Heart right ventricle (tissue), 16 donors: Measurements from ENCODE around the gene ZFHX2. TPM values are rescaled to one million over a fixed set of nuclear protein-coding genes. Genes with fewer than 3 reads are reported as not detected.

Source experiments
- ATAC-seq, 8 donors: fragments of 200-7000 bp; cut with Tn5 transposase; one replicate each; pipeline ENCODE4 v1.9.1; 2020; ENCODE audit warnings: mild to moderate bottlenecking in 8 of 8, moderate library complexity in 8 of 8, moderate number of reproducible peaks in 1 of 8
- DNase-seq, 2 donors: peaks; one replicate each; pipeline ENCODE4 v3.0.0-alpha.2; 2020
- H3K27ac ChIP-seq, 10 donors: fragments of 200-600 bp; sonication (generic) in 2 of 10; one replicate each; pipeline versions ENCODE4 v1.5.0 to v1.8.0; 2020 to 2022; ENCODE audit warnings: mild to moderate bottlenecking in 3 of 10
- H3K27me3 ChIP-seq, 7 donors: fragments of 200-600 bp; one replicate each; pipeline ENCODE4 v1.8.0; 2021 to 2022; ENCODE audit warnings: mild to moderate bottlenecking in 2 of 7
- H3K36me3 ChIP-seq, 9 donors: fragments of 200-600 bp; sonication (generic) in 1 of 9; one replicate each; pipeline versions ENCODE4 v1.5.0 to v1.8.0; 2020 to 2022; ENCODE audit warnings: mild to moderate bottlenecking in 2 of 9
- H3K4me1 ChIP-seq, 9 donors: fragments of 200-600 bp; sonication (generic) in 1 of 9; one replicate each; pipeline versions ENCODE4 v1.5.0 to v1.8.0; 2020 to 2022; ENCODE audit warnings: mild to moderate bottlenecking in 4 of 9
- H3K4me3 ChIP-seq, 10 donors: fragments of 200-600 bp; sonication (generic) in 2 of 10; one replicate each; pipeline versions ENCODE4 v1.5.0 to v1.8.0; 2020 to 2022; ENCODE audit warnings: mild to moderate bottlenecking in 7 of 10, moderate library complexity in 2 of 10
- H3K9me3 ChIP-seq, 11 donors: fragments of 200-600 bp in 10 of 11; sonication (generic) in 2 of 11; one replicate each; pipeline versions ENCODE4 v1.5.0 to v1.8.0; 2013 to 2022; ENCODE audit warnings: mild to moderate bottlenecking in 2 of 11, control low read depth in 1 of 11, moderate library complexity in 1 of 11
- WGBS, 2 donors: extraction: QIAGEN DNeasy Blood & Tissue Kit; methylation state at CpG; one replicate each; pipeline ENCODE4 v1.1.7; 2013; ENCODE audit warnings: inconsistent platforms in 1 of 2; 5-methylcytosine and 5-hydroxymethylcytosine counted together
- intact Hi-C, 10 donors: fragments of 100-400 bp; cut with DNase I; formaldehyde crosslinking; loops; one replicate each; pipeline versions ENCODE4 v1.11.1 to v1.14.2; 2022
- polyA plus RNA-seq, 2 donors: library from polyadenylated mRNA; stranded (reverse); fragments of 200-250 nt; gene quantifications; one replicate each; pipeline ENCODE4 v1.2.3, GENCODE V29; 2013
- total RNA-seq, 10 donors: library from RNA; stranded (reverse); fragmentation: NEBNext Ultra II Directional in 3 of 10; extraction: Animal tissue kit (Norgen Biotek cat#: 25700) in 3 of 10; gene quantifications; one replicate each; pipeline versions ENCODE4 v1.2.1 to v1.2.4, GENCODE V29; 2021 to 2023
- TF ChIP-seq, protein P1 (sequence below), 9 donors: fragments of 200-600 bp; sonication (generic) in 2 of 9; IDR thresholded peaks; one replicate each; pipeline versions ENCODE4 v1.5.0 to v1.8.0; 2021 to 2022; ENCODE audit warnings: antibody characterized with exemption in 9 of 9, mild to moderate bottlenecking in 5 of 9, moderate library complexity in 1 of 9
- donor health status: Arrhythmogenic right ventricular cardiomyopathy.
- donor health status: ischemic (EF 13 %, LVEDD 7.1; RV severe dilation, severe dysfunction).
- donor health status: healthy with polysubstance abuse.
- donor health status: DM: no; HTN: yes; CAD: no.
- donor health status: DM: no; HTN: no; CAD: no.
- donor health status: ischemic (EF 25% LVEDD 6.9; RV normal size, moderate dysfunction).
- donor health status: ischemic (EF 25% LVEDD 5.7; RV mildly dilated, moderate dysfunction).
- donor health status: healthy.
- donor health status: DM: yes; HTN: yes; CAD: no.
- donor health status: Ischemic cardiomyopathy.
- donor health status: ischemic (EF 35%, LVEDD 5.7; RV mildly dilated, moderate dysfunction).
- donor health status: nonischemic (EF 11% LVEDD 7.7; RV severe dilation, severe dysfunction).
- donor health status: DM: yes; HTN: yes; CAD: no.
- donor health status: PGD.
- donor health status: ischemic (EF 29% LVEDD 5.4; RV normal size, mild dysfunction).
- donor health status: nonischemic (EF 23%, LVEDD 6.1; RV moderate dilation, normal function).

Gene ZFHX2
- total and polyA plus RNA-seq, 12 donors: 0.25 to 1.9 (median 0.97) TPM

DNA sequence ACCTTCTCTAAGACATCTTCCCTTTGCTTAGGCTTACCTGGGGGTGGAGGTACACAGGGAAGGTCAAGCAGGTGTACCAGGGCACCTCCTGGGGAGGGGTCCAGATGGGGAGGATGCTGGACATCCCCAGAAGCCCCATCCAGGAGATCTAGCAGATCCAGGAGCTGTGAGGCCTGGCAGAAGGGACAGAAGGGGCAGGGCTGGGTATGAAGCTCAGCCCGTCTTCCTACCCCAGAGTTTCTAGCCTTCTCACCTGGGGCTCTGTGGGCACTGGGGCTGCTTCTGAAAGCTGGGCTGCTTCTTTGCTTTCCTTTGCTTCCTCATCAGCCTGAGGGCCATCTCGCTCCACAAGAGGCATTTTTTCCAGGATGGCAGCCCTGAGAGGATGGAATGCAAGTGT lies 9.7 kb upstream of the ZFHX2 start:
- Histone ChIP-seq H3K9me3 (no peaks in the 10 kb centered on the region), H3K36me3 (peaks cover 0 to 77% (median 0%) of the 10 kb centered on the region in 9 donors), H3K4me1 (peaks cover 5 to 19% (median 14%) of the 10 kb centered on the region in 9 donors), H3K27ac (no peak overlapping the region), H3K4me3 (no peak overlapping the region), H3K27me3 (no peaks in the 10 kb centered on the region)
- 83 to 94% methylated on average over 2 of the region's 2 CpGs for WGBS, 2 donors
- DNase-seq: no peak
- intact Hi-C loops: loop anchor here in 6 of 10 donors (5.0 to 10.0 kb wide), 4 partner anchors 79 to 296 kb away; partner anchors contain the start of gene PABPN1 (in 2 of the 6)
- no peak for ATAC-seq
- TF ChIP-seq, protein P1, sequence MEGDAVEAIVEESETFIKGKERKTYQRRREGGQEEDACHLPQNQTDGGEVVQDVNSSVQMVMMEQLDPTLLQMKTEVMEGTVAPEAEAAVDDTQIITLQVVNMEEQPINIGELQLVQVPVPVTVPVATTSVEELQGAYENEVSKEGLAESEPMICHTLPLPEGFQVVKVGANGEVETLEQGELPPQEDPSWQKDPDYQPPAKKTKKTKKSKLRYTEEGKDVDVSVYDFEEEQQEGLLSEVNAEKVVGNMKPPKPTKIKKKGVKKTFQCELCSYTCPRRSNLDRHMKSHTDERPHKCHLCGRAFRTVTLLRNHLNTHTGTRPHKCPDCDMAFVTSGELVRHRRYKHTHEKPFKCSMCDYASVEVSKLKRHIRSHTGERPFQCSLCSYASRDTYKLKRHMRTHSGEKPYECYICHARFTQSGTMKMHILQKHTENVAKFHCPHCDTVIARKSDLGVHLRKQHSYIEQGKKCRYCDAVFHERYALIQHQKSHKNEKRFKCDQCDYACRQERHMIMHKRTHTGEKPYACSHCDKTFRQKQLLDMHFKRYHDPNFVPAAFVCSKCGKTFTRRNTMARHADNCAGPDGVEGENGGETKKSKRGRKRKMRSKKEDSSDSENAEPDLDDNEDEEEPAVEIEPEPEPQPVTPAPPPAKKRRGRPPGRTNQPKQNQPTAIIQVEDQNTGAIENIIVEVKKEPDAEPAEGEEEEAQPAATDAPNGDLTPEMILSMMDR (IDR thresholded peaks at IDR 0.05): no peak

DNA sequence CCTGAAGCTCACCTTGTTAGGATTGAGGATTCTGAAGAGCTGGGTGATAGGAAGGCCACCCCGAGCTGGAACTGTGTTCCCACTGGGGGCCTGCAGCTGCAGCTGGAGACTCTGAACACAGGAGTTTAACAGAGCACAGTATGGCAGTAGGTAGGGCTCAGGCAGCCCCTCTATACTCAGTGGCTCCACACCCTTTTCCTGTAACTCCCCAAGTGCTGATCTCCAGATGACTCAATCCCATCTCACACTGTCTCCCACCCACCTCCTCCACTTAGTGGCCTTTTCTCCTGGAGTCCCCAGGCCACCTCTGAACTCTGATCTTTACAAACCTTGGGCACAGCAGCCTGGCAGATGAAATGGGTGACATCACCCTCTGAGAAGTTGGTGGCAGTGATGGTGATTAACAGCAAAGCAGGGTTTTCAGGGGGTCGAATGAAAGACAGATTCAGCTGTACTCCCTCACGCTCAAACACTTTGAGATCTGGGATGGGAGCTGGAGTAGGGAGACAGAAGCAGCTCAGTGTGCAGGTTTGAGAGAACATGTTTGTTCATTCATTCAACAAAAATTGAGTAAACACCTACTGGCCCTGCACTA lies 8.5 kb upstream of the ZFHX2 start:
- intact Hi-C loops: loop anchor here in 9 of 10 donors (1.0 to 10.0 kb wide), 7 partner anchors 78 to 295 kb away; partner anchors contain the start of gene PABPN1 (in 6 of the 9)
- Histone ChIP-seq H3K27ac (no peak overlapping the region), H3K9me3 (no peaks in the 10 kb centered on the region), H3K27me3 (no peaks in the 10 kb centered on the region), H3K4me3 (no peak overlapping the region), H3K4me1 (peaks cover 5 to 27% (median 19%) of the 10 kb centered on the region in 9 donors), H3K36me3 (peaks cover 0 to 66% (median 0%) of the 10 kb centered on the region in 9 donors)
- TF ChIP-seq, protein P1 (IDR thresholded peaks at IDR 0.05): no peak
- WGBS, 2 donors: 87 to 92% methylated on average over 3 of the region's 3 CpGs
- no peak for ATAC-seq
- no peak for DNase-seq

DNA sequence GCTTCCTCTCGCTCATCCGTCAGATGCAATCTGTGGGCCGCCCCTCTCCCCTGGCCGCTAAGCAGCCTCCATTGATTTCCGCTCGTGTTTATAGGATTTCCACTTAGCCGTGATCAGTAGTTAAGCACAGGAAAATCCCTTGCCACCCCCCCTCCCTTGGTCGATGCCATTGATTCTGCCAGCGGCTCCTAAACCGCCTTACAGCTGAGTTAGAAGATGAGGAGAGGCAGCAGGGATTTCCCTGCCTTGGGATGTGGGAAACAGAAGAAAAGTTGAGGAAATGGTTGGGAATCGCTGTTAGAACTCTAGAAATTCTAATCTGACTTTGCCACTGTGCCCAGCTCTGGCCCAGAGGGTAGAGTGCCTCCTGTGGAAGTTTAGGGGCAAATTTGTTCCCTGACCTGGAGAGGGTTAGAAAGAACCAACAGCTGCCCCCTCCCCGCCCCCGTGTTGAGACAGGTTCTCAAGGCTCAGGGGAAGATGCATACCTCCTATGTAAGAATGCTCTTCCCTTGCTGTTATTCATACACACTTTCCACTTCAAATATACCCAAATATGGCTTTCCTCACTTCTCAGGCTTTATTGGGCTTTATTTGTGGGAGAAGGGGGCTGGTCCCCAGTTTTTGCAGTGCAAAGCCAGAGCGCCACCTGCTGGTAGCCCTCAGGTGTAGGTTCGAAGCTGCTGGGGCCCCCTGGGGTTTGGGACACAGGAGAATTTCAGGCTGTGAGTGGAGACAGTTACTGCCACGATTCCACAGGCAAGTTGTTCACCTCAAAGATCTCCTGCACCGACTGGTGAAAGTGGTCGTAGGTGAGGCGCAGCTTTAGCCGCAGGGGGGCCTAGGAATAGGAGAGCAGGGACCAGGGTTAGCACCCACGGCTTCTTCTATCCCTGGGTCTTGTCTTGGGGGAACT lies 7.7 kb upstream of the ZFHX2 start:
- peak overlapping the region in 1 of 10 donors; percentile 22 for H3K27ac ChIP-seq
- WGBS, 2 donors: 77% methylated on average over 21 of the region's 21 CpGs
- H3K27me3 ChIP-seq: no peaks in the 10 kb centered on the region
- H3K36me3 ChIP-seq: peaks cover 0 to 58% (median 0%) of the 10 kb centered on the region in 9 donors
- H3K9me3 ChIP-seq: no peaks in the 10 kb centered on the region
- TF ChIP-seq, protein P1 (IDR thresholded peaks at IDR 0.05): peak; percentile 69 to 89 (median 84)
- DNase-seq (peak in 1 of 2 donors; percentile 59), ATAC-seq (no peak)
- H3K4me1 ChIP-seq: peaks cover 5 to 30% (median 22%) of the 10 kb centered on the region in 9 donors
- no peak overlapping the region for H3K4me3 ChIP-seq
- intact Hi-C loops: loop anchor here in 4 of 10 donors (1.0 to 10.0 kb wide), 4 partner anchors 80 to 237 kb away; partner anchors contain the start of gene PABPN1 (in 4 of the 4)

DNA sequence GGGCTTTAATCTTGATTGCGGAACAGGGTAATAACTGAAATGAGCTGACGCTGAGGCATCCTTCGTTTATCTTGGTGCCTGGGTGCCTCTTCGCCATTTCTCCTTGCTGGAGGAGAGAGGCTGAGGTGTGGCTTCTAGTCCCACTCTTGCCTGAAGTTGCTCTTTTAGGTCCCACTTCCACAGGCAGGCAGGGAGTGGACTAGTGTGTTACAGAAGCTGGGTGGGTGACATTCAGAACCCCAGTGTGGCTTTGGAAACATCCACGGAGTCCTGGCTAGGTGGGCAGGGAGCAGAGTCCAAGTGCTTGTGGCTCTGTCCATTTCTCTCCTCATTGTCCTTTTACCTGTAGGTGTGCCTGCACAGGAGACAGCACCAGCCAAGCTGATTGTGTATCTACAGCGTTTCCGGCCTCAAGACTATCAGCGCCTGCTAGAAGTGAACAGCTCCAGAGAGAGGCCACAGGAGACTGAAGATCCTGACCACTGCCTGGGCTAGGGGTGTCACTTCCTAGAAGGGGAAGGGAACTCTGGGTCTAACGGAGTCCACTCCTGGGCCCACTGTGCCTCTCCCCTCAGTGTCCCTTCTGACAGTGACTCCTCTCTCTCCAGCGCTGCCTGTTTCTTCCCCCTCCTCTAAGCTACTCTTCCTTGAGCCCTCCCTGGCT lies 6.9 kb upstream of the ZFHX2 start:
- Histone ChIP-seq H3K27me3 (no peaks in the 10 kb centered on the region), H3K4me3 (no peak overlapping the region), H3K36me3 (peaks cover 0 to 50% (median 0%) of the 10 kb centered on the region in 9 donors), H3K27ac (no peak overlapping the region), H3K9me3 (no peaks in the 10 kb centered on the region), H3K4me1 (peaks cover 5 to 30% (median 22%) of the 10 kb centered on the region in 9 donors)
- DNase-seq (no peak), ATAC-seq (no peak)
- TF ChIP-seq, protein P1 (IDR thresholded peaks at IDR 0.05): no peak
- intact Hi-C loops: loop anchor here in 4 of 10 donors (1.0 to 10.0 kb wide), 4 partner anchors 80 to 236 kb away; partner anchors contain the start of gene PABPN1 (in 4 of the 4)
- WGBS, 2 donors: 90% methylated on average over 10 of the region's 10 CpGs
